Measurements from ENCODE around the gene TFIP11. TPM values are rescaled to one million over a fixed set of nuclear protein-coding genes. Genes with fewer than 3 reads are reported as not detected.

TFIP11 gene
- total and polyA plus RNA-seq, 4 donors, result 14.3 to 31.7 (median 24.6) TPM

DNA sequence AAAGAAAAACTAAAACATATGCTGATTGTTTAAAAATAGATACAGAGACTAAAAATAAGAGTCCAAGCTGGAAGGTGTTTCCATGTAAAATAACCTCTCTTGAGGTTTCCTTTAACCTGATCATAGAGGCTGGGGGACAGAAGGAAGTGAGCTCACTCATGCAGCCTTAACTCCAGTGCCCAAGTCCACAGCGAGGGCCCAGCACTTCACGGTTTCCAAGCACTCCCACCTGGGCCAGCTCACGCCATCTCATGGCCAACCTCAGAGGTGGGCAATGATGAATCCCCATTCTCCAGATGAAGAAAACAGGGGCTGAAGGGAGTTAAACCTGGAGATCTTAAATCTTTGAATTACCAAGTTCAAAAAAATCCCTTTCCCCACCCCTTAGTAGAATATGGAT, 14.9 kb upstream of the TFIP11 start:
- Histone ChIP-seq H3K36me3 (ENCODE audit: control insufficient read depth in 4 of 4, insufficient read depth in 3 of 4, low read depth in 1 of 4, low read length in 3 of 4) (peaks cover 0 to 13% (median 8%) of the 10 kb centered on the region in 4 donors), H3K4me3 (ENCODE audit: low read depth in 1 of 3, low read length in 3 of 3) (peak overlapping the region; percentile 66 to 74 (median 71)), H3K4me1 (ENCODE audit: control insufficient read depth in 4 of 4, insufficient read depth in 4 of 4, low read length in 3 of 4) (peaks cover 4 to 31% (median 9%) of the 10 kb centered on the region in 4 donors), H3K9me3 (ENCODE audit: control insufficient read depth in 4 of 4, low read length in 3 of 4) (no peaks in the 10 kb centered on the region), H3K27ac (ENCODE audit: low read depth in 1 of 2, low read length in 2 of 2) (peak overlapping the region; percentile 91 to 93), H3K27me3 (ENCODE audit: control insufficient read depth in 4 of 4, insufficient read depth in 4 of 4, low read length in 3 of 4) (no peaks in the 10 kb centered on the region), H3K9ac (ENCODE audit: low read depth in 1 of 2, low read length in 2 of 2) (peak overlapping the region; percentile 93 to 97)
- no peak for DNase-seq (ENCODE audit: low spot score)
- WGBS, result 49% methylated on average over 3 of the region's 3 CpGs
- TF ChIP-seq FOXA1 (IDR thresholded peaks at IDR 0.05) (no peak), RAD21 (IDR thresholded peaks at IDR 0.05) (peak; percentile 15 to 27), TAF1 (conservative IDR thresholded peaks at IDR 0.05) (peak; percentile 20)

DNA sequence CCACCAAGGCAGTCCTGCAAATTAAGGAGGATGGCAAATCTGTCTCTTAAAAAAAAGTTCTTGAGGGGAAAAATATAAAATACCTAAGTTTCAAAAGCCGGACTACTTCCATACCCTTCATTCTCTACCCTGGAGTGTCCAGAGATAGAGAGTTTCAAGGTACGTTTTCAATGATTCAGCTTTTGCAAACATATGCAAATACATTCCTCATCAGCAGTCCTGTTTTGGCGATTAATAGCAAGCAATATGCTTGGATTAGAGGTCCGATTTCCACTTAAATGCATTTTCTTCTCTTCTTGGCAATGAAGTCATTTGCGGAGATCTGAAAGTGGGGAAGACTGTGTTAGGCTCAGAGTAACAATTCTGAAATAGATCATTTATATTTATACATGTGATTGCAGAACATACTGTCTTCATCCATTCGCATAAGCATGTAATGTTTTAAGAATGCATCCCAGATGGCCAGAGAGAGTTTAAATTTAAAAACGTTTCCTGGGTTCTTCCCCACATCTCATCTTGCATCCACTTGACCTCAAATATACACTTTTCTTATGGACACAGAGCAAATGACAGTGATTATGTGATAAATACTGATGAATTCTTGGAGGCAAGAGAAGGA, 13.8 kb upstream of the TFIP11 start:
- Histone ChIP-seq H3K27me3 (ENCODE audit: control insufficient read depth in 4 of 4, insufficient read depth in 4 of 4, low read length in 3 of 4) (no peaks in the 10 kb centered on the region), H3K27ac (ENCODE audit: low read depth in 1 of 2, low read length in 2 of 2) (peak overlapping the region; percentile 91 to 93), H3K36me3 (ENCODE audit: control insufficient read depth in 4 of 4, insufficient read depth in 3 of 4, low read depth in 1 of 4, low read length in 3 of 4) (peaks cover 0 to 3% (median under 1%) of the 10 kb centered on the region in 4 donors), H3K9ac (ENCODE audit: low read depth in 1 of 2, low read length in 2 of 2) (peak overlapping the region; percentile 93 to 97), H3K4me1 (ENCODE audit: control insufficient read depth in 4 of 4, insufficient read depth in 4 of 4, low read length in 3 of 4) (peaks cover 4 to 31% (median 9%) of the 10 kb centered on the region in 4 donors), H3K9me3 (ENCODE audit: control insufficient read depth in 4 of 4, low read length in 3 of 4) (no peaks in the 10 kb centered on the region), H3K4me3 (ENCODE audit: low read depth in 1 of 3, low read length in 3 of 3) (peak overlapping the region; percentile 66 to 74 (median 71))
- peak; percentile 23 for TF ChIP-seq TAF1 (conservative IDR thresholded peaks at IDR 0.05)
- no peak for TF ChIP-seq FOXA1 (IDR thresholded peaks at IDR 0.05)
- WGBS, result 38% methylated on average over 7 of the region's 7 CpGs
- no peak for DNase-seq (ENCODE audit: low spot score)

DNA sequence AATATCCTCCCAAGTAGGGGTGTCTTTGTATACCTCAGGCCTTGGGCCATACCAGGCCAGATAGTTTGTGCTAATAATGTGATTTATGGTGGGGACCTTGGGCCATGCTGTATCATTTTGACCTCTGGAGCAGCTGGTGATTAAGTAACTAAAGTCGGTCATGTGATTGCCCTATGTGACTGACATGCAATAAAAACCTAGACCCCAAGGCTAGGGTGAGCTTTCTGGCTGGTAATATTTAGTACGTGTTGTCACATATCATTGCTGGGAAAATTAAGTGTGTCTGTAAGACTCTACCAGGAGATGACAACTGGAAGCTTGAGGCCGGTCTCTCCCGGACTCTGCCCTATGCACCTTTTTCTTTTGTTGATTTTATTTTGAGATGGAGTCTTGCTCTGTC, 12.6 kb upstream of the TFIP11 start:
- Histone ChIP-seq H3K4me3 (ENCODE audit: low read depth in 1 of 3, low read length in 3 of 3) (peak overlapping the region; percentile 66 to 76 (median 71)), H3K4me1 (ENCODE audit: control insufficient read depth in 4 of 4, insufficient read depth in 4 of 4, low read length in 3 of 4) (peaks cover 2 to 24% (median 5%) of the 10 kb centered on the region in 4 donors), H3K9ac (ENCODE audit: low read depth in 1 of 2, low read length in 2 of 2) (peak overlapping the region; percentile 93 to 97), H3K27ac (ENCODE audit: low read depth in 1 of 2, low read length in 2 of 2) (peak overlapping the region; percentile 91 to 93), H3K27me3 (ENCODE audit: control insufficient read depth in 4 of 4, insufficient read depth in 4 of 4, low read length in 3 of 4) (no peaks in the 10 kb centered on the region), H3K9me3 (ENCODE audit: control insufficient read depth in 4 of 4, low read length in 3 of 4) (no peaks in the 10 kb centered on the region), H3K36me3 (ENCODE audit: control insufficient read depth in 4 of 4, insufficient read depth in 3 of 4, low read depth in 1 of 4, low read length in 3 of 4) (no peaks in the 10 kb centered on the region)
- no peak for DNase-seq (ENCODE audit: low spot score)
- WGBS, result 36% methylated on average over 4 of the region's 4 CpGs
- peak; percentile 83 to 86 for TF ChIP-seq RXRA (IDR thresholded peaks at IDR 0.05)
- peak; percentile 75 for TF ChIP-seq SP1 (IDR thresholded peaks at IDR 0.05)
- TF ChIP-seq JUND (IDR thresholded peaks at IDR 0.05), result no peak
- TF ChIP-seq FOXA2 (IDR thresholded peaks at IDR 0.05), result peak; percentile 26
- TF ChIP-seq NR2F2 (IDR thresholded peaks at IDR 0.05), result no peak
- TF ChIP-seq, protein P1, sequence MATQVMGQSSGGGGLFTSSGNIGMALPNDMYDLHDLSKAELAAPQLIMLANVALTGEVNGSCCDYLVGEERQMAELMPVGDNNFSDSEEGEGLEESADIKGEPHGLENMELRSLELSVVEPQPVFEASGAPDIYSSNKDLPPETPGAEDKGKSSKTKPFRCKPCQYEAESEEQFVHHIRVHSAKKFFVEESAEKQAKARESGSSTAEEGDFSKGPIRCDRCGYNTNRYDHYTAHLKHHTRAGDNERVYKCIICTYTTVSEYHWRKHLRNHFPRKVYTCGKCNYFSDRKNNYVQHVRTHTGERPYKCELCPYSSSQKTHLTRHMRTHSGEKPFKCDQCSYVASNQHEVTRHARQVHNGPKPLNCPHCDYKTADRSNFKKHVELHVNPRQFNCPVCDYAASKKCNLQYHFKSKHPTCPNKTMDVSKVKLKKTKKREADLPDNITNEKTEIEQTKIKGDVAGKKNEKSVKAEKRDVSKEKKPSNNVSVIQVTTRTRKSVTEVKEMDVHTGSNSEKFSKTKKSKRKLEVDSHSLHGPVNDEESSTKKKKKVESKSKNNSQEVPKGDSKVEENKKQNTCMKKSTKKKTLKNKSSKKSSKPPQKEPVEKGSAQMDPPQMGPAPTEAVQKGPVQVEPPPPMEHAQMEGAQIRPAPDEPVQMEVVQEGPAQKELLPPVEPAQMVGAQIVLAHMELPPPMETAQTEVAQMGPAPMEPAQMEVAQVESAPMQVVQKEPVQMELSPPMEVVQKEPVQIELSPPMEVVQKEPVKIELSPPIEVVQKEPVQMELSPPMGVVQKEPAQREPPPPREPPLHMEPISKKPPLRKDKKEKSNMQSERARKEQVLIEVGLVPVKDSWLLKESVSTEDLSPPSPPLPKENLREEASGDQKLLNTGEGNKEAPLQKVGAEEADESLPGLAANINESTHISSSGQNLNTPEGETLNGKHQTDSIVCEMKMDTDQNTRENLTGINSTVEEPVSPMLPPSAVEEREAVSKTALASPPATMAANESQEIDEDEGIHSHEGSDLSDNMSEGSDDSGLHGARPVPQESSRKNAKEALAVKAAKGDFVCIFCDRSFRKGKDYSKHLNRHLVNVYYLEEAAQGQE (IDR thresholded peaks at IDR 0.05), result peak; percentile 91
- peak; percentile 78 to 79 for TF ChIP-seq HNF4A (conservative IDR thresholded peaks at IDR 0.05)
- peak; percentile 32 for TF ChIP-seq HNF4G (IDR thresholded peaks at IDR 0.05)
- TF ChIP-seq, protein P2, sequence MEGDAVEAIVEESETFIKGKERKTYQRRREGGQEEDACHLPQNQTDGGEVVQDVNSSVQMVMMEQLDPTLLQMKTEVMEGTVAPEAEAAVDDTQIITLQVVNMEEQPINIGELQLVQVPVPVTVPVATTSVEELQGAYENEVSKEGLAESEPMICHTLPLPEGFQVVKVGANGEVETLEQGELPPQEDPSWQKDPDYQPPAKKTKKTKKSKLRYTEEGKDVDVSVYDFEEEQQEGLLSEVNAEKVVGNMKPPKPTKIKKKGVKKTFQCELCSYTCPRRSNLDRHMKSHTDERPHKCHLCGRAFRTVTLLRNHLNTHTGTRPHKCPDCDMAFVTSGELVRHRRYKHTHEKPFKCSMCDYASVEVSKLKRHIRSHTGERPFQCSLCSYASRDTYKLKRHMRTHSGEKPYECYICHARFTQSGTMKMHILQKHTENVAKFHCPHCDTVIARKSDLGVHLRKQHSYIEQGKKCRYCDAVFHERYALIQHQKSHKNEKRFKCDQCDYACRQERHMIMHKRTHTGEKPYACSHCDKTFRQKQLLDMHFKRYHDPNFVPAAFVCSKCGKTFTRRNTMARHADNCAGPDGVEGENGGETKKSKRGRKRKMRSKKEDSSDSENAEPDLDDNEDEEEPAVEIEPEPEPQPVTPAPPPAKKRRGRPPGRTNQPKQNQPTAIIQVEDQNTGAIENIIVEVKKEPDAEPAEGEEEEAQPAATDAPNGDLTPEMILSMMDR (IDR thresholded peaks at IDR 0.05; ENCODE audit: low read depth, low read length, missing input control), result no peak
- peak; percentile 80 for TF ChIP-seq YY1 (IDR thresholded peaks at IDR 0.05)
- TF ChIP-seq GABPA (IDR thresholded peaks at IDR 0.05 in 1 of 2, conservative IDR thresholded peaks at IDR 0.05 in 1 of 2), result no peak
- peak; percentile 93 for TF ChIP-seq TAF1 (conservative IDR thresholded peaks at IDR 0.05)
- TF ChIP-seq FOXA1 (IDR thresholded peaks at IDR 0.05), result no peak
- TF ChIP-seq RAD21 (IDR thresholded peaks at IDR 0.05), result peak in 1 of 2 donors; percentile 43
- TF ChIP-seq, protein P3, sequence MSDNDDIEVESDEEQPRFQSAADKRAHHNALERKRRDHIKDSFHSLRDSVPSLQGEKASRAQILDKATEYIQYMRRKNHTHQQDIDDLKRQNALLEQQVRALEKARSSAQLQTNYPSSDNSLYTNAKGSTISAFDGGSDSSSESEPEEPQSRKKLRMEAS (IDR thresholded peaks at IDR 0.05), result peak; percentile 72
- TF ChIP-seq, protein P4, sequence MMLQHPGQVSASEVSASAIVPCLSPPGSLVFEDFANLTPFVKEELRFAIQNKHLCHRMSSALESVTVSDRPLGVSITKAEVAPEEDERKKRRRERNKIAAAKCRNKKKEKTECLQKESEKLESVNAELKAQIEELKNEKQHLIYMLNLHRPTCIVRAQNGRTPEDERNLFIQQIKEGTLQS (IDR thresholded peaks at IDR 0.05), result no peak
- TF ChIP-seq, protein P5, sequence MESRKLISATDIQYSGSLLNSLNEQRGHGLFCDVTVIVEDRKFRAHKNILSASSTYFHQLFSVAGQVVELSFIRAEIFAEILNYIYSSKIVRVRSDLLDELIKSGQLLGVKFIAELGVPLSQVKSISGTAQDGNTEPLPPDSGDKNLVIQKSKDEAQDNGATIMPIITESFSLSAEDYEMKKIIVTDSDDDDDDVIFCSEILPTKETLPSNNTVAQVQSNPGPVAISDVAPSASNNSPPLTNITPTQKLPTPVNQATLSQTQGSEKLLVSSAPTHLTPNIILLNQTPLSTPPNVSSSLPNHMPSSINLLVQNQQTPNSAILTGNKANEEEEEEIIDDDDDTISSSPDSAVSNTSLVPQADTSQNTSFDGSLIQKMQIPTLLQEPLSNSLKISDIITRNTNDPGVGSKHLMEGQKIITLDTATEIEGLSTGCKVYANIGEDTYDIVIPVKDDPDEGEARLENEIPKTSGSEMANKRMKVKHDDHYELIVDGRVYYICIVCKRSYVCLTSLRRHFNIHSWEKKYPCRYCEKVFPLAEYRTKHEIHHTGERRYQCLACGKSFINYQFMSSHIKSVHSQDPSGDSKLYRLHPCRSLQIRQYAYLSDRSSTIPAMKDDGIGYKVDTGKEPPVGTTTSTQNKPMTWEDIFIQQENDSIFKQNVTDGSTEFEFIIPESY (IDR thresholded peaks at IDR 0.05), result peak; percentile 65
- TF ChIP-seq EGR1 (IDR thresholded peaks at IDR 0.05; ENCODE audit: low read depth in 2 of 2), result no peak

Data from liver (tissue), 9 donors.